RWPE2 (cell line): ENCODE measurements around the gene MEIS1.

Experiments used
- ATAC-seq: fragments of 200-7000 bp; cut with Tn5 transposase; 3 replicates; pipeline ENCODE4 v1.9.1; 2021; ENCODE audit warnings: low read depth
- DNase-seq: peaks from one replicate; pipeline ENCODE4 v3.0.0-alpha.2; 2020; ENCODE audit warnings: low spot score
- H3K27ac ChIP-seq: fragments of 450-650 bp; 2 replicates; pipeline ENCODE4 v1.5.1; 2017; ENCODE audit warnings: mild to moderate bottlenecking; ENCODE audit not compliant: poor library complexity, severe bottlenecking
- H3K27me3 ChIP-seq: fragments of 250-450 bp; sonication (Bioruptor Pico); 2 replicates; pipeline ENCODE4 v1.5.1; 2021; ENCODE audit warnings: mild to moderate bottlenecking, moderate library complexity; ENCODE audit not compliant: insufficient read depth, poor library complexity, severe bottlenecking
- H3K36me3 ChIP-seq: fragments of 250-450 bp; sonication (Bioruptor Pico); 2 replicates; pipeline ENCODE4 v1.5.1; 2020; ENCODE audit warnings: low read depth, mild to moderate bottlenecking, moderate library complexity
- H3K4me1 ChIP-seq: fragments of 250-450 bp; sonication (Bioruptor Pico); 2 replicates; pipeline ENCODE4 v1.5.1; 2021; ENCODE audit warnings: mild to moderate bottlenecking, moderate library complexity; ENCODE audit not compliant: insufficient read depth, poor library complexity, severe bottlenecking
- H3K4me3 ChIP-seq: fragments of 250-450 bp; sonication (Bioruptor Pico); 2 replicates; pipeline ENCODE4 v1.5.1; 2021; ENCODE audit warnings: mild to moderate bottlenecking, moderate library complexity; ENCODE audit not compliant: severe bottlenecking
- H3K9me3 ChIP-seq: fragments of 250-450 bp; sonication (Bioruptor Pico); 2 replicates; pipeline ENCODE4 v1.5.1; 2021; ENCODE audit warnings: mild to moderate bottlenecking, moderate library complexity; ENCODE audit not compliant: severe bottlenecking
- TF ChIP-seq, protein P1 (sequence below): fragments of 450-650 bp; IDR thresholded peaks from one replicate; pipeline ENCODE4 v1.5.1; 2017; ENCODE audit warnings: mild to moderate bottlenecking, moderate library complexity; ENCODE audit not compliant: poor library complexity, severe bottlenecking

Gene MEIS1

DNA sequence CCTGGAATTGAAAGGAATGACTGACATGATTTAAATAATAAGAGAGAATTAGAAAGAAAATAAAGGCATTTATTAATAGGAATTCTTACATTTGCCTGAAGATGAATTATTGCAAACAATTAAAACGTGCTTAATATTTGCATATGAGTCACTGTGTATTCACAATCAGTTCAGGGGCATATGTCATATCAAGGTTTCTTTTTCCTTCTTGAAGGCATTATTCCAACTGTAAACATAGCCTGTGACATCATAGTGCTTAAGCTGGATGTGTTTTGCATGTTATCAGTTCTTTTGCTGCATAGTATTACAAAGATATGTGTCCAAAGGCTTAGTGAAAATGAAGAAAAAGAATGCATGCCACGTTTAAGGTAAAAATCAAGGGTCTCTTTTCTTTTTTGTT lies 80.8 kb downstream of the MEIS1 start:
- Histone ChIP-seq H3K9me3 (no peaks in the 10 kb centered on the region), H3K36me3 (no peaks in the 10 kb centered on the region; the same call in 1 of the 2 replicates), H3K4me3 (no peak overlapping the region), H3K27ac (no peak overlapping the region), H3K27me3 (no peaks in the 10 kb centered on the region), H3K4me1 (peaks cover 6% of the 10 kb centered on the region)
- DNase-seq (no peak), ATAC-seq (no peak)
- TF ChIP-seq, protein P1, sequence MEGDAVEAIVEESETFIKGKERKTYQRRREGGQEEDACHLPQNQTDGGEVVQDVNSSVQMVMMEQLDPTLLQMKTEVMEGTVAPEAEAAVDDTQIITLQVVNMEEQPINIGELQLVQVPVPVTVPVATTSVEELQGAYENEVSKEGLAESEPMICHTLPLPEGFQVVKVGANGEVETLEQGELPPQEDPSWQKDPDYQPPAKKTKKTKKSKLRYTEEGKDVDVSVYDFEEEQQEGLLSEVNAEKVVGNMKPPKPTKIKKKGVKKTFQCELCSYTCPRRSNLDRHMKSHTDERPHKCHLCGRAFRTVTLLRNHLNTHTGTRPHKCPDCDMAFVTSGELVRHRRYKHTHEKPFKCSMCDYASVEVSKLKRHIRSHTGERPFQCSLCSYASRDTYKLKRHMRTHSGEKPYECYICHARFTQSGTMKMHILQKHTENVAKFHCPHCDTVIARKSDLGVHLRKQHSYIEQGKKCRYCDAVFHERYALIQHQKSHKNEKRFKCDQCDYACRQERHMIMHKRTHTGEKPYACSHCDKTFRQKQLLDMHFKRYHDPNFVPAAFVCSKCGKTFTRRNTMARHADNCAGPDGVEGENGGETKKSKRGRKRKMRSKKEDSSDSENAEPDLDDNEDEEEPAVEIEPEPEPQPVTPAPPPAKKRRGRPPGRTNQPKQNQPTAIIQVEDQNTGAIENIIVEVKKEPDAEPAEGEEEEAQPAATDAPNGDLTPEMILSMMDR, result no peak

DNA sequence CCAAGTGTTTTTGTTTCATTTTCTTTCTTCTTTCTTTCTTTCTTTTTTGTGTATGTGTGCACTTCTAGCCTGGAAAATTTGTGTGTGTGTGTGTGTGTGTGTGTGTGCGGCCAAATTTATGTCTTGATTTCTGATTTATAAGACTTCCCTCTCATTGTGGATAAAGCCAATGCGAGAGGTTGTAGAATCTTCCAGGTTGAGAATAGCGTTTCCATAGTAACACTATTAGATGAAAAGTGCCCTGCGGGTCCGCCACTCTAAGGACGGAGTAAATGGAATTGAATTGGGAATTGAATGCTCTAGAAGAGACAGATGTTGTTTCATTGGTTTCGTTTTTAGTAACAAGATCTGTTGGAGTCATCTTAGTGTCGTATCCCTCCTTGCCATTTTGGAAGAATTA lies 81.6 kb downstream of the MEIS1 start:
- no peaks in the 10 kb centered on the region; the same call in 1 of the 2 replicates for H3K36me3 ChIP-seq
- no peak for DNase-seq
- no peaks in the 10 kb centered on the region for H3K27me3 ChIP-seq
- no peak overlapping the region for H3K27ac ChIP-seq
- TF ChIP-seq, protein P1, result no peak
- no peak for ATAC-seq
- H3K4me1 ChIP-seq, result peaks cover 6% of the 10 kb centered on the region
- H3K9me3 ChIP-seq, result no peaks in the 10 kb centered on the region
- H3K4me3 ChIP-seq, result no peak overlapping the region

DNA sequence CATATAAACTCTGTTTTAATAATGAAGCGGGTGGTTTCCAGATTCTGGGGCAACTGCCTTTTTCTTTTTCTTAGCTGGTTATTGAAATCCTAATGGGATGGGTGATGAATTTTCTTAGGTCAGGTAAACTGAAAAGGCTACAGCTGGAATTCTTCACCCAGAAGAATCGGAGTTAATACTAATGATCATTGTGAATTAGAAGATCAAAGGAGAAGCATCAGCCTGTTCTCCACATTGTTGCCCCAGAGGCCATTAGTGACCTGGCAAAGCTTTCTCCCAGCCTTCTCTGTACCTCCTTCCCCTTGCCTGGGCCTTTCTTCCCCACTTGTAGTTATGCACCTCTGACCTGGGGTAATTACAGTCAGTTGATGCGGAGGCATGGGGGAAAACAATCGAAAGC lies 82.8 kb downstream of the MEIS1 start:
- Histone ChIP-seq H3K9me3 (no peaks in the 10 kb centered on the region), H3K4me1 (peaks cover 6% of the 10 kb centered on the region), H3K27me3 (no peaks in the 10 kb centered on the region), H3K4me3 (no peak overlapping the region), H3K36me3 (no peaks in the 10 kb centered on the region; the same call in 1 of the 2 replicates), H3K27ac (no peak overlapping the region)
- no peak for ATAC-seq
- no peak for DNase-seq
- TF ChIP-seq, protein P1, result no peak

DNA sequence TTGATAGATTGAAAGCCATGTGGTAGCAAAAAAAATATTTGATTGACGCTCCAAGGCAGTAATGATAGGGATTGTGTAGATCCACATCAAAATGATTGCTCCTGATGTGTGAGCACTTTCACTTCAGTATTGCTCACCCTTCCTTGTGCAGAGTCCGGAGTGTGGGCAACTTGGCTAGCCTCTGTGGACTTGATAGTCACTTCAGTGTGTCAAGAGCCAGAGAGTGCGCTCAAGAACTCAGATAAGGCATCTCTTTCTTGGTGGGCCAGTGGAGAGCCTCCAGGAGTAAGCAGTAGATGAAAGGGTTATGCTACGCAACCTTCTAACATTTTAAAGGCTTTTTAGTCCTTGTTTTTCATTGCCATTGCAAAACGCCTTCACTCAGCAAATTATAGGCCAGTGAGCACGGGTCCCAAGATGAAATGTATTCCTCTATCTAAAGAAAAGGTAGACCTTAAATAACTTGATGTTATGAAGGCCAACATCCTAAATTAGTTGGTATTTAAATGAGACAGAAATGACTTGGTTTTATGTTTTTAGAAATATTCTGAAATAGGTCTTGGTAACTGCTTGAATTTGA lies 84.4 kb downstream of the MEIS1 start:
- ATAC-seq (no peak), DNase-seq (no peak)
- Histone ChIP-seq H3K27me3 (no peaks in the 10 kb centered on the region), H3K36me3 (no peaks in the 10 kb centered on the region), H3K9me3 (no peaks in the 10 kb centered on the region), H3K4me3 (no peak overlapping the region), H3K27ac (no peak overlapping the region), H3K4me1 (peaks cover 6% of the 10 kb centered on the region)
- TF ChIP-seq, protein P1, result no peak

DNA sequence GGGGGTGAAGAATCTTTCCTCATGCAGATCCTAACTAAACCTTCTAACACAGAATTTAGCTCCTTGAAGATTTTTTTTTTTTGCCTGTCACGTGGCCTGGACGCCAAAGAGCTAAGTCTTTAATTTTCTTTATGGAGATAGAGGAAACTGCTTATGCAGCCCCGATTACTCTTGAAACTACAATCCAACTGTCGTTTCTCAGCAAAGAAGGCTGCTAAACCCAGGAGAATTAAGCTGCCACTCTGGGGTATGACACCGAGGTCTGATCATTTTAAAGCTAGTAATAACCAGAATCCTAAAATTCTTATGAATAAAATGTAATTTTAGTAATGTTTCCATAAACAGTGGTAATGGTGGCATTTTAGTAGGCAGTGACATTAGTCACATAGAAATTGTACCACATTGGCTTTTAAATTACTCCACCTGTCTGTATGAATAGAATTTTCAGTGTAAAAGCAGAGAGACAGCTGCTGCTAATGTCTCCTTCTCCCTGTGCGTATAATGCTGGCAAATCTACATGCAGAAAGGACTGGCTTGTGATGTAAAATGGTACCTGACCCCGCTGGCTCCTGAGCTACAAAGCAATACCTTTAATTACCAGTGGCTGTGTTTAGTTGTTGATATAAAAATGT lies 86.5 kb downstream of the MEIS1 start:
- Histone ChIP-seq H3K27ac (no peak overlapping the region), H3K36me3 (no peaks in the 10 kb centered on the region), H3K9me3 (no peaks in the 10 kb centered on the region), H3K27me3 (no peaks in the 10 kb centered on the region), H3K4me3 (no peak overlapping the region), H3K4me1 (no peaks in the 10 kb centered on the region)
- DNase-seq, result no peak
- TF ChIP-seq, protein P1, result no peak
- no peak for ATAC-seq
